Mesenchymal stem cell (in vitro differentiated cells and primary cell): ENCODE data around the gene LSR.

Experiments used
- DNase-seq: peaks from one replicate; pipeline ENCODE4 v3.0.0-alpha.2; 2013
- H2AFZ ChIP-seq: one replicate; pipeline ENCODE4 v1.6.1; 2013; ENCODE audit warnings: low read depth, mild to moderate bottlenecking, control low read depth, inconsistent platforms, low read length, moderate library complexity
- H2AK5ac ChIP-seq: 2 replicates; pipeline ENCODE4 v1.6.1; 2013; ENCODE audit warnings: low read length, moderate library complexity, mild to moderate bottlenecking, inconsistent platforms; ENCODE audit not compliant: severe bottlenecking
- H2BK120ac ChIP-seq: one replicate; pipeline ENCODE4 v1.6.1; 2013; ENCODE audit warnings: low read depth, mild to moderate bottlenecking, inconsistent platforms, low read length, moderate library complexity
- H2BK12ac ChIP-seq, 2 experiments: one replicate each; pipeline ENCODE4 v1.6.1; 2013; ENCODE audit warnings: inconsistent platforms in 2 of 2, low read length in 2 of 2, mild to moderate bottlenecking in 2 of 2, moderate library complexity in 2 of 2, control low read depth in 1 of 2
- H2BK15ac ChIP-seq: one replicate; pipeline ENCODE4 v1.6.1; 2013; ENCODE audit warnings: mild to moderate bottlenecking, low read depth, inconsistent platforms; ENCODE audit not compliant: poor library complexity, severe bottlenecking
- H2BK5ac ChIP-seq: 2 replicates; pipeline ENCODE4 v1.6.1; 2013; ENCODE audit warnings: low read depth, mild to moderate bottlenecking, low read length, control low read depth, inconsistent platforms; ENCODE audit not compliant: poor library complexity, severe bottlenecking
- H3K14ac ChIP-seq, 2 experiments: one replicate each; pipeline ENCODE4 v1.6.1; 2013; ENCODE audit warnings: inconsistent platforms in 2 of 2, low read length in 2 of 2, control low read depth in 1 of 2, mild to moderate bottlenecking in 1 of 2, moderate library complexity in 1 of 2
- H3K18ac ChIP-seq, 2 experiments: one replicate each; pipeline ENCODE4 v1.6.1; 2013; ENCODE audit warnings: inconsistent platforms in 2 of 2, low read length in 2 of 2, control low read depth in 1 of 2, low read depth in 1 of 2, mild to moderate bottlenecking in 1 of 2
- H3K23ac ChIP-seq, 2 experiments: one replicate each; pipeline ENCODE4 v1.6.1; 2013; ENCODE audit warnings: inconsistent platforms in 2 of 2, low read length in 2 of 2, mild to moderate bottlenecking in 2 of 2, moderate library complexity in 2 of 2, control low read depth in 1 of 2
- H3K27ac ChIP-seq: 2 replicates; pipeline ENCODE4 v1.5.1; 2013; ENCODE audit warnings: mild to moderate bottlenecking, moderate library complexity, low read length, control low read depth, inconsistent platforms; ENCODE audit not compliant: poor library complexity, severe bottlenecking
- H3K27me3 ChIP-seq, 2 experiments: 2 replicates each; pipeline versions ENCODE4 v1.6.1 to v1.7.0; 2013; ENCODE audit warnings: low read length in 2 of 2, mild to moderate bottlenecking in 2 of 2, moderate library complexity in 2 of 2, control low read depth in 1 of 2, inconsistent platforms in 1 of 2; ENCODE audit not compliant: control insufficient read depth in 1 of 2, insufficient read depth in 1 of 2
- H3K36me3 ChIP-seq, 2 experiments: 2 replicates each; pipeline versions ENCODE4 v1.6.1 to v1.7.0; 2013; ENCODE audit warnings: low read length in 2 of 2, control low read depth in 1 of 2, inconsistent platforms in 1 of 2, low read depth in 1 of 2, mild to moderate bottlenecking in 1 of 2; ENCODE audit not compliant: insufficient read depth in 2 of 2, control insufficient read depth in 1 of 2
- H3K4ac ChIP-seq, 2 experiments: one replicate each; pipeline ENCODE4 v1.6.1; 2013; ENCODE audit warnings: inconsistent platforms in 2 of 2, low read length in 2 of 2, mild to moderate bottlenecking in 2 of 2, moderate library complexity in 2 of 2, control low read depth in 1 of 2, low read depth in 1 of 2
- H3K4me1 ChIP-seq: 2 replicates; pipeline ENCODE4 v1.6.1; 2013; ENCODE audit warnings: low read depth, low read length, control low read depth; ENCODE audit not compliant: control insufficient read depth, insufficient read depth
- H3K4me2 ChIP-seq: 2 replicates; pipeline ENCODE4 v1.6.1; 2013; ENCODE audit warnings: low read length, mild to moderate bottlenecking, inconsistent platforms; ENCODE audit not compliant: poor library complexity, severe bottlenecking
- H3K4me3 ChIP-seq, 2 experiments: 2 replicates each; pipeline versions ENCODE4 v1.5.1 to v1.7.0; 2013; ENCODE audit warnings: low read length in 2 of 2, mild to moderate bottlenecking in 2 of 2, control low read depth in 1 of 2, low read depth in 1 of 2; ENCODE audit not compliant: insufficient read depth in 1 of 2
- H3K79me1 ChIP-seq: replicated peaks from 2 replicates; pipeline ENCODE4 v1.6.1; 2013; ENCODE audit warnings: mild to moderate bottlenecking, control low read depth, low read length, inconsistent platforms; ENCODE audit not compliant: poor library complexity, severe bottlenecking
- H3K9ac ChIP-seq: 2 replicates; pipeline ENCODE4 v1.7.0; 2013; ENCODE audit warnings: mild to moderate bottlenecking, low read length, moderate library complexity
- H3K9me3 ChIP-seq: 2 replicates; pipeline ENCODE4 v1.7.0; 2013; ENCODE audit warnings: mild to moderate bottlenecking, low read length; ENCODE audit not compliant: control insufficient read depth
- H4K8ac ChIP-seq: one replicate; pipeline ENCODE4 v1.6.1; 2013; ENCODE audit warnings: inconsistent platforms, mild to moderate bottlenecking, low read length, moderate library complexity
- H4K91ac ChIP-seq: one replicate; pipeline ENCODE4 v1.6.1; 2013; ENCODE audit warnings: mild to moderate bottlenecking, low read length, inconsistent platforms
- WGBS: methylation state at CpG from one replicate; pipeline ENCODE4 v1.1.7; 2013; ENCODE audit warnings: mixed read lengths; 5-methylcytosine and 5-hydroxymethylcytosine counted together

Gene LSR

DNA sequence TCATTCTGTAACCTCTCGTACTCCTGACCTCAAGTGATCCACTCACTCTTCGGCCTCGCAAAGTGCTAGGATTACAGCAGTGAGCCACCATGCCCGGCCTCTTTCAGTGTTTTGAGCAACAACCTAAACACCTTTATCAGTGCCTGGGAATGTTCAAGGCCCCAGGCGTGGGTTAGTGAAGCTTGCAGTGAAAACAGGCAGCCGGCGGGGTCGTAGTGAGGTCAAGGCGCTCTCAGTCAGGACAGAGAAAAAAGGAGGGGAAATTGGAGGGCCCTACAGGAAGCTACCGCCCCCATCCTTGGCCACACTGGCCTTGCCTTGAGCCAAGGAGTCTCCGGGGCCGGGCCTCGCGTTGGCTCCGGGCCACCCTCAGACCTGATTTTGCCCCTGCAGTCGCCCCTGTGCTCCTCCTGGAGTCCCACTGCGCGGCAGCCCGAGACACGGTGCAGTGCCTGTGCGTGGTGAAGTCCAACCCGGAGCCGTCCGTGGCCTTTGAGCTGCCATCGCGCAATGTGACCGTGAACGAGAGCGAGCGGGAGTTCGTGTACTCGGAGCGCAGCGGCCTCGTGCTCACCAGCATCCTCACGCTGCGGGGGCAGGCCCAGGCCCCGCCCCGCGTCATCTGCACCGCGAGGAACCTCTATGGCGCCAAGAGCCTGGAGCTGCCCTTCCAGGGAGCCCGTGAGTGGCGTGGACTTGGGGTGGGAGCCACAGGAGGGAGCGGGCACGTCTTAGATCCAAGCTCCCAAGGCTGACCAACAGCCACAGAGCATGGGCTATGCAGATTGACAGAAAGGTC is 60.9 kb downstream of the LSR start:
- H3K9me3 ChIP-seq: no peaks in the 10 kb centered on the region
- no peak overlapping the region for H2AFZ ChIP-seq
- H3K36me3 ChIP-seq: no peaks in the 10 kb centered on the region
- H2BK5ac ChIP-seq: no peak overlapping the region
- WGBS: 81% methylated on average over 47 of the region's 47 CpGs
- no peak overlapping the region for H3K4me2 ChIP-seq
- H2AK5ac ChIP-seq: no peak overlapping the region
- peak overlapping the region; percentile 47 for H4K91ac ChIP-seq
- no peak overlapping the region for H3K18ac ChIP-seq
- no peak overlapping the region for H3K4ac ChIP-seq
- H3K14ac ChIP-seq: no peak overlapping the region
- peak overlapping the region in 1 of 2 experiments; percentile 15 for H2BK12ac ChIP-seq
- peak overlapping the region; percentile 62 for H2BK15ac ChIP-seq
- peaks cover 3 to 20% of the 10 kb centered on the region in 2 experiments for H3K27me3 ChIP-seq
- H3K4me1 ChIP-seq: peaks cover 3% of the 10 kb centered on the region
- no peak overlapping the region for H4K8ac ChIP-seq
- no peak overlapping the region for H3K23ac ChIP-seq
- no peak overlapping the region for H2BK120ac ChIP-seq
- no peak overlapping the region for H3K4me3 ChIP-seq
- no peaks in the 10 kb centered on the region for H3K79me1 ChIP-seq
- DNase-seq: peak; percentile 24
- no peak overlapping the region for H3K27ac ChIP-seq
- no peak overlapping the region for H3K9ac ChIP-seq

DNA sequence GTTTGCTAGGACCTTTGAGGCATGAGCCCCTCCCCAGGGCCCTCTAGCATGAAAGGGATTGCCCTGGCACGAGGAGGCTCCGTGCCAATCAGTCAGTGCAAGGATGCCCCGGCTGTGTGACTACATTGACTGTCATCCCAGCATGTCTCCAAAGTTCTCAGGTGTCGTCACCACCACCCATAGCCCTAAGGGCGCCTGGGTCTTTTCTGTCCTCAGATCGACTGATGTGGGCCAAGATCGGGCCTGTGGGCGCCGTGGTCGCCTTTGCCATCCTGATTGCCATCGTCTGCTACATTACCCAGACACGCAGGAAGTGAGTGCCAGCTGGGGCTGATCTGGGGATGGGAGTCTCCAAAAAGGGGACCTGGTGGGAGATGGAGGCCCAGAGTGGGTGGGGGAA is 61.5 kb downstream of the LSR start:
- WGBS: 96% methylated on average over 12 of the region's 12 CpGs
- Histone ChIP-seq H2BK120ac (no peak overlapping the region), H3K23ac (no peak overlapping the region), H3K4me1 (peaks cover 3% of the 10 kb centered on the region), H3K14ac (no peak overlapping the region), H3K4ac (no peak overlapping the region), H2BK12ac (no peak overlapping the region), H3K4me2 (no peak overlapping the region), H4K8ac (no peak overlapping the region), H3K18ac (no peak overlapping the region), H2BK5ac (no peak overlapping the region), H3K27ac (no peak overlapping the region), H3K9me3 (no peaks in the 10 kb centered on the region), H3K4me3 (no peak overlapping the region), H3K9ac (no peak overlapping the region), H4K91ac (no peak overlapping the region), H3K36me3 (no peaks in the 10 kb centered on the region), H2BK15ac (no peak overlapping the region), H3K27me3 (peaks cover 3 to 16% of the 10 kb centered on the region in 2 experiments), H2AFZ (no peak overlapping the region), H2AK5ac (no peak overlapping the region), H3K79me1 (no peaks in the 10 kb centered on the region)
- DNase-seq: no peak

DNA sequence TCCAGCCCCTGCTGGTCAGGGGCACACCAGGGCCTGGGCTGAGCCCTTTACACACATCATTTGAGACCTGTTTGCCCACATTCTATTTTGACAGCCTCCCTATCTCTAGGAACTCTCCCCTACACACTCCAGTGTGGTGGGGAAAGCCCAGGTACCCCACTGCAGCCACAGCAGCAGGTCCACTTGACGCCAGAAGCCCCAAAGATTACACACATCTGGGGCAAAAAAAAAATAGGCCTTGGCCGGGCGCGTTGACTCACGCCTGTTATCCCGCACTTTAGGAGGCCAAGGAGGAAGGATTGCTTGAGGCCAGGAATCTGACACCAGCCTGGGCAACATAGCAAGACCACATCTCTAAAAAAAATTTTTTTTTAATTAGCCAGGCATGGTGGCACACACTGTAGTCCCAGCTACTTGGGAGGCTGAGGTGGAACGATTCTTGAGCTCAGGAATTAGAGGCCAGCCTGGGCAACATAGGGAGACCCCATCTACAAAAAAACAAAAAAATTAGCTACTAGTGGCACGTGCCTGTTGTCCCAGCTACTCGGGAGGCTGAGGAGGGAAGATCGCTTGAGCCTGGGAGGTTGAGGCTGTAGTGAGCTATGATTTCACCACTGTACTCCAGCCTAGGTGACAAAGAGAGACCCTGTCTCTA is 62.1 kb downstream of the LSR start:
- no peak overlapping the region for H3K9ac ChIP-seq
- H3K23ac ChIP-seq: no peak overlapping the region
- no peak overlapping the region for H3K18ac ChIP-seq
- peaks cover 3% of the 10 kb centered on the region for H3K4me1 ChIP-seq
- no peaks in the 10 kb centered on the region for H3K9me3 ChIP-seq
- no peak overlapping the region for H4K91ac ChIP-seq
- no peak overlapping the region for H2BK15ac ChIP-seq
- H3K36me3 ChIP-seq: no peaks in the 10 kb centered on the region
- no peak overlapping the region for H2BK12ac ChIP-seq
- no peak overlapping the region for H4K8ac ChIP-seq
- no peak overlapping the region for H2BK5ac ChIP-seq
- H3K14ac ChIP-seq: no peak overlapping the region
- no peak overlapping the region for H3K4me2 ChIP-seq
- H3K27me3 ChIP-seq: peaks cover 3 to 16% of the 10 kb centered on the region in 2 experiments
- no peaks in the 10 kb centered on the region for H3K79me1 ChIP-seq
- 94% methylated on average over 10 of the region's 10 CpGs for WGBS
- H2BK120ac ChIP-seq: no peak overlapping the region
- no peak for DNase-seq
- no peak overlapping the region for H3K4me3 ChIP-seq
- H2AFZ ChIP-seq: no peak overlapping the region
- H3K27ac ChIP-seq: no peak overlapping the region
- no peak overlapping the region for H3K4ac ChIP-seq
- H2AK5ac ChIP-seq: no peak overlapping the region

DNA sequence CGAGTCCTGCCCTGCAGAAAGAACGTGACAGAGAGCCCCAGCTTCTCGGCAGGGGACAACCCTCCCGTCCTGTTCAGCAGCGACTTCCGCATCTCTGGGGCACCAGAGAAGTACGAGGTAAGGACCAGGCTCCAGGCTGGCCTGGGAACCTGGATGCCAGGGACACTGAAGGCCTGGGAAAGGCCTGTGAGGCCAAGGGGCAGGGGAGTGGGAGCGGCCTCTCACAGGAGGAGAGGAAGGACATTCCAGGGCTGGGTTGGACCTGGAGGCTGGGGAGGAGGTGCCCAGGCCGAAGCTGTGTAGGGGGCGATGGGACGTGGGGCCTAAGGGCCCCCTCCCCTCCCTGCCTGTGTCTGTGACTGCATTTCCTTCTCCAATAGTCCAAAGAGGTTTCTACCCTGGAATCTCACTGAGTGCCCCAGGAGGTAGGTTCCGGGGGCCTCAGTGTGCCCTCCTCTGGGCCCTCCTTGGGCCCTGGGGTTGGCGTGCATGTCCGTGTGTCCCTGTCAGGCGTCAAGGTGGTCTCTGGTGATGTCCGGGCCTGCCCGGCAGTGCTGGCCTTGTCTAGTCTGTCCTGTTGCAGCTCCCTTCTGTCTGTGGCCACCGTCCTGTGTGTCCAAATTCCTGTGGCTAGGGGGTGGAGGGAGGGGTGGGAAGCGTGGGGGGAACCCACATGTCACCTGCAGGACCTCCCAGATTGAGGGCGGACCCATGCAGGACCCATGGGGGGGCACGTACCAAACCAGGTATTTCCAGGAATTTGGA is 63.3 kb downstream of the LSR start:
- 75% methylated on average over 18 of the region's 21 CpGs for WGBS
- no peak overlapping the region for H2AK5ac ChIP-seq
- no peak overlapping the region for H2BK12ac ChIP-seq
- no peak overlapping the region for H2AFZ ChIP-seq
- no peak overlapping the region for H2BK5ac ChIP-seq
- no peak overlapping the region for H2BK120ac ChIP-seq
- no peak overlapping the region for H2BK15ac ChIP-seq
- H3K27ac ChIP-seq: no peak overlapping the region
- no peak overlapping the region for H3K4ac ChIP-seq
- H3K4me2 ChIP-seq: no peak overlapping the region
- H3K9ac ChIP-seq: no peak overlapping the region
- peaks cover 2 to 16% of the 10 kb centered on the region in 2 experiments for H3K27me3 ChIP-seq
- no peaks in the 10 kb centered on the region for H3K36me3 ChIP-seq
- H3K9me3 ChIP-seq: no peaks in the 10 kb centered on the region
- H4K91ac ChIP-seq: no peak overlapping the region
- no peak overlapping the region for H3K18ac ChIP-seq
- H3K14ac ChIP-seq: no peak overlapping the region
- peak overlapping the region; percentile 42 for H4K8ac ChIP-seq
- no peak overlapping the region for H3K23ac ChIP-seq
- peaks cover 3% of the 10 kb centered on the region for H3K4me1 ChIP-seq
- H3K4me3 ChIP-seq: no peak overlapping the region
- no peak for DNase-seq
- H3K79me1 ChIP-seq: no peaks in the 10 kb centered on the region
